ENCODE results near the gene CTDSP1. TPM values are rescaled to one million over a fixed set of nuclear protein-coding genes. Genes with fewer than 3 reads are reported as not detected.

CTDSP1 gene
- total and polyA plus RNA-seq, 4 donors = 38.3 to 76.5 (median 56.6) TPM

DNA sequence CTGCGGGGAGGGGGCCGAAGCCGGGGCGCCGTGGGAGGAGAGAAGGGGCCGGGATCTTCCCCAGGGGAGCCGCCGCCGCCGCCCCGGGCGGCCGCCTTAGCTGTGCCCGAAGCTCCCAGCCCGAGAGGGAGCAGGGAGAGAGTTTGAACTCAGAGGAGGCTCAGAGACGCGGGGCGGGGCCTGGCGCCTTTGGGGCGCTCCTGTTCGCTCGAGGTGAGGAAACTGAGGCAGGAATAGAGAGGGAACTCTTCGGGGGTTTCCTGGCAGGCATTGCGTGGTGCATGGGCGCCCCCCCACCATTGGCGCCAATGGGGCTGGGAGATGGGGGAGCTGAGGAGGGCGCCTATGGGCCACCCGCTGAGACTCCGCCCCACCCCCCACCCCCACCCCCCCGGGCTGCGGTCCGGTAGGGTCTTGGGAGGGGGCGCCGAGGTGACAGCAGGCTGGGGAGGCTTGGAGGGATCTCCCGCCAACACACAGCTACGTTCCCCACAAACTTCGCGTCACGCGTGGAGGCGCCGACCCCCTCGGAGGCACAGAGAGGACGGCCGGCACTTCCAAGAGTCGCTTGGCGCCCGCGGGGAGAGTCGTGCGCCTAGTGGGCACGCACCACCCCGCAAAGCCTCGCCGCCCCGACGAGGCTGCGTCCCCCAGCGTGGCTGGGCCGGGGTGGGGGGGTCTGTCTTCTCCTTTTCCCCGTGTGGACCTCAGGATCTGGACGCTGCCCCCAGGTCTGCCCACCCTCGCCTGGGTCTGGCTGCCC lies 680 bp downstream of the CTDSP1 start:
- Histone ChIP-seq H3K4me1 (ENCODE audit: control insufficient read depth in 4 of 4, insufficient read depth in 4 of 4, low read length in 3 of 4) (peaks cover 20 to 70% (median 61%) of the 10 kb centered on the region in 4 donors), H3K9me3 (ENCODE audit: control insufficient read depth in 4 of 4, low read length in 3 of 4) (no peaks in the 10 kb centered on the region), H3K36me3 (ENCODE audit: control insufficient read depth in 4 of 4, insufficient read depth in 3 of 4, low read depth in 1 of 4, low read length in 3 of 4) (peaks cover 7 to 19% (median 12%) of the 10 kb centered on the region in 4 donors), H3K4me3 (ENCODE audit: low read depth in 1 of 3, low read length in 3 of 3) (peak overlapping the region; percentile 83 to 91 (median 88)), H3K27me3 (ENCODE audit: control insufficient read depth in 4 of 4, insufficient read depth in 4 of 4, low read length in 3 of 4) (no peaks in the 10 kb centered on the region), H3K9ac (ENCODE audit: low read depth in 1 of 2, low read length in 2 of 2) (peak overlapping the region; percentile 67 to 84), H3K27ac (ENCODE audit: low read depth in 1 of 2, low read length in 2 of 2) (peak overlapping the region; percentile 96 to 99)
- peak; percentile 23 for TF ChIP-seq TAF1 (conservative IDR thresholded peaks at IDR 0.05)
- TF ChIP-seq, protein P1, sequence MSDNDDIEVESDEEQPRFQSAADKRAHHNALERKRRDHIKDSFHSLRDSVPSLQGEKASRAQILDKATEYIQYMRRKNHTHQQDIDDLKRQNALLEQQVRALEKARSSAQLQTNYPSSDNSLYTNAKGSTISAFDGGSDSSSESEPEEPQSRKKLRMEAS (IDR thresholded peaks at IDR 0.05) = no peak
- WGBS = under 1% methylated on average over 63 of the region's 63 CpGs
- peak; percentile 74 for DNase-seq (ENCODE audit: low spot score)

DNA sequence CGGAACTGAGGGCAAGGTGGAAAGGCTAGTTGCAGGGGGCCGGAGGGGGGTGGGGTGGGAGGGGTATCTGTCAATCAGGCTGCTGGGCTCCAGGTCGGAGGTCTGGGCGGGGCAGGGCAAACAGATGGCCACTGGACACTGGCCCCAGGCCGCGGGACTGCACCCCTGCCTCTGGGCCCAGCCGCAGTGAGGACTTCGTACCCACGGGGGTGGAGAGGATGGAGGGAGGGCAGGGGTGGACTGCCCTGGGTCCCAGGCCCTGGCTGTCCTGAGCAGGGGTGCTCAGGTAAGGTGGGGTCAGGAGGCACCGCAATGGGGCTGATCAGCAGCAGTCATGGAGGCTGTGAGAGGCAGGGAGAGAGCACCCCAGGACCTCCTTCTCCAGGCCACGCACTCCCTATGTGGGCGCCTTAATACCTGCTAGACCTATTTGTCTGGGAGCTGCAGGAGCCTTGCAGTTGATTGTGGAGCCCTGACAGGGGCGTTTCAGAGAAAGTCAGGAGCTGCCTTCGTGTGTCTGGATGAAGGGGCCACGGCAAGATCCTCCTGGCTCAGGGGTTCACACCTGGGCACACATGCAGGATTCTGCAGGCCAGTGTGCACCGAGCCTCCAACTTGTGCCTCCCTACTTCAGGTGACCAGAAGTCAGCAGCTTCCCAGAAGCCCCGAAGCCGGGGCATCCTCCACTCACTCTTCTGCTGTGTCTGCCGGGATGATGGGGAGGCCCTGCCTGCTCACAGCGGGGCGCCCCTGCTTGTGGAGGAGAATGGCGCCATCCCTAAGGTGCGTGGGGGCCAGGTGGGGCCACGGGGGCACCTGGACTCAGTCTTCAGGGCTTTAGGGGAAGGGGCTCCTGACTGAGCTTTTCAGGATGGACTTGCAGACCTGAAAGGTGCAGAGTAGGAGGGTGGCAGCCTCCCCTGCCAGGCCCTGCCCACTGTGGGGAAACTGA lies 1.5 kb downstream of the CTDSP1 start:
- Histone ChIP-seq H3K27ac (ENCODE audit: low read depth in 1 of 2, low read length in 2 of 2) (peak overlapping the region; percentile 96 to 99), H3K9me3 (ENCODE audit: control insufficient read depth in 4 of 4, low read length in 3 of 4) (no peaks in the 10 kb centered on the region), H3K9ac (ENCODE audit: low read depth in 1 of 2, low read length in 2 of 2) (peak overlapping the region; percentile 16 to 84), H3K4me1 (ENCODE audit: control insufficient read depth in 4 of 4, insufficient read depth in 4 of 4, low read length in 3 of 4) (peaks cover 23 to 72% (median 65%) of the 10 kb centered on the region in 4 donors), H3K27me3 (ENCODE audit: control insufficient read depth in 4 of 4, insufficient read depth in 4 of 4, low read length in 3 of 4) (no peaks in the 10 kb centered on the region), H3K36me3 (ENCODE audit: control insufficient read depth in 4 of 4, insufficient read depth in 3 of 4, low read depth in 1 of 4, low read length in 3 of 4) (peaks cover 7 to 19% (median 12%) of the 10 kb centered on the region in 4 donors), H3K4me3 (ENCODE audit: low read depth in 1 of 3, low read length in 3 of 3) (peak overlapping the region; percentile 83 to 91 (median 88))
- DNase-seq (ENCODE audit: low spot score) = peak; percentile 82
- TF ChIP-seq, protein P1 (IDR thresholded peaks at IDR 0.05) = peak; percentile 70
- TF ChIP-seq RAD21 (IDR thresholded peaks at IDR 0.05) = peak in 1 of 2 donors; percentile 49
- peak; percentile 91 to 92 for TF ChIP-seq RXRA (IDR thresholded peaks at IDR 0.05)
- TF ChIP-seq, protein P2, sequence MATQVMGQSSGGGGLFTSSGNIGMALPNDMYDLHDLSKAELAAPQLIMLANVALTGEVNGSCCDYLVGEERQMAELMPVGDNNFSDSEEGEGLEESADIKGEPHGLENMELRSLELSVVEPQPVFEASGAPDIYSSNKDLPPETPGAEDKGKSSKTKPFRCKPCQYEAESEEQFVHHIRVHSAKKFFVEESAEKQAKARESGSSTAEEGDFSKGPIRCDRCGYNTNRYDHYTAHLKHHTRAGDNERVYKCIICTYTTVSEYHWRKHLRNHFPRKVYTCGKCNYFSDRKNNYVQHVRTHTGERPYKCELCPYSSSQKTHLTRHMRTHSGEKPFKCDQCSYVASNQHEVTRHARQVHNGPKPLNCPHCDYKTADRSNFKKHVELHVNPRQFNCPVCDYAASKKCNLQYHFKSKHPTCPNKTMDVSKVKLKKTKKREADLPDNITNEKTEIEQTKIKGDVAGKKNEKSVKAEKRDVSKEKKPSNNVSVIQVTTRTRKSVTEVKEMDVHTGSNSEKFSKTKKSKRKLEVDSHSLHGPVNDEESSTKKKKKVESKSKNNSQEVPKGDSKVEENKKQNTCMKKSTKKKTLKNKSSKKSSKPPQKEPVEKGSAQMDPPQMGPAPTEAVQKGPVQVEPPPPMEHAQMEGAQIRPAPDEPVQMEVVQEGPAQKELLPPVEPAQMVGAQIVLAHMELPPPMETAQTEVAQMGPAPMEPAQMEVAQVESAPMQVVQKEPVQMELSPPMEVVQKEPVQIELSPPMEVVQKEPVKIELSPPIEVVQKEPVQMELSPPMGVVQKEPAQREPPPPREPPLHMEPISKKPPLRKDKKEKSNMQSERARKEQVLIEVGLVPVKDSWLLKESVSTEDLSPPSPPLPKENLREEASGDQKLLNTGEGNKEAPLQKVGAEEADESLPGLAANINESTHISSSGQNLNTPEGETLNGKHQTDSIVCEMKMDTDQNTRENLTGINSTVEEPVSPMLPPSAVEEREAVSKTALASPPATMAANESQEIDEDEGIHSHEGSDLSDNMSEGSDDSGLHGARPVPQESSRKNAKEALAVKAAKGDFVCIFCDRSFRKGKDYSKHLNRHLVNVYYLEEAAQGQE (IDR thresholded peaks at IDR 0.05) = peak; percentile 81
- peak; percentile 96 for TF ChIP-seq HNF4G (IDR thresholded peaks at IDR 0.05)
- no peak for TF ChIP-seq NR2F2 (IDR thresholded peaks at IDR 0.05)
- TF ChIP-seq, protein P3, sequence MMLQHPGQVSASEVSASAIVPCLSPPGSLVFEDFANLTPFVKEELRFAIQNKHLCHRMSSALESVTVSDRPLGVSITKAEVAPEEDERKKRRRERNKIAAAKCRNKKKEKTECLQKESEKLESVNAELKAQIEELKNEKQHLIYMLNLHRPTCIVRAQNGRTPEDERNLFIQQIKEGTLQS (IDR thresholded peaks at IDR 0.05) = no peak
- peak; percentile 65 for TF ChIP-seq YY1 (IDR thresholded peaks at IDR 0.05)
- no peak for TF ChIP-seq TAF1 (conservative IDR thresholded peaks at IDR 0.05)
- TF ChIP-seq, protein P4, sequence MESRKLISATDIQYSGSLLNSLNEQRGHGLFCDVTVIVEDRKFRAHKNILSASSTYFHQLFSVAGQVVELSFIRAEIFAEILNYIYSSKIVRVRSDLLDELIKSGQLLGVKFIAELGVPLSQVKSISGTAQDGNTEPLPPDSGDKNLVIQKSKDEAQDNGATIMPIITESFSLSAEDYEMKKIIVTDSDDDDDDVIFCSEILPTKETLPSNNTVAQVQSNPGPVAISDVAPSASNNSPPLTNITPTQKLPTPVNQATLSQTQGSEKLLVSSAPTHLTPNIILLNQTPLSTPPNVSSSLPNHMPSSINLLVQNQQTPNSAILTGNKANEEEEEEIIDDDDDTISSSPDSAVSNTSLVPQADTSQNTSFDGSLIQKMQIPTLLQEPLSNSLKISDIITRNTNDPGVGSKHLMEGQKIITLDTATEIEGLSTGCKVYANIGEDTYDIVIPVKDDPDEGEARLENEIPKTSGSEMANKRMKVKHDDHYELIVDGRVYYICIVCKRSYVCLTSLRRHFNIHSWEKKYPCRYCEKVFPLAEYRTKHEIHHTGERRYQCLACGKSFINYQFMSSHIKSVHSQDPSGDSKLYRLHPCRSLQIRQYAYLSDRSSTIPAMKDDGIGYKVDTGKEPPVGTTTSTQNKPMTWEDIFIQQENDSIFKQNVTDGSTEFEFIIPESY (IDR thresholded peaks at IDR 0.05) = peak; percentile 34
- TF ChIP-seq, protein P5, sequence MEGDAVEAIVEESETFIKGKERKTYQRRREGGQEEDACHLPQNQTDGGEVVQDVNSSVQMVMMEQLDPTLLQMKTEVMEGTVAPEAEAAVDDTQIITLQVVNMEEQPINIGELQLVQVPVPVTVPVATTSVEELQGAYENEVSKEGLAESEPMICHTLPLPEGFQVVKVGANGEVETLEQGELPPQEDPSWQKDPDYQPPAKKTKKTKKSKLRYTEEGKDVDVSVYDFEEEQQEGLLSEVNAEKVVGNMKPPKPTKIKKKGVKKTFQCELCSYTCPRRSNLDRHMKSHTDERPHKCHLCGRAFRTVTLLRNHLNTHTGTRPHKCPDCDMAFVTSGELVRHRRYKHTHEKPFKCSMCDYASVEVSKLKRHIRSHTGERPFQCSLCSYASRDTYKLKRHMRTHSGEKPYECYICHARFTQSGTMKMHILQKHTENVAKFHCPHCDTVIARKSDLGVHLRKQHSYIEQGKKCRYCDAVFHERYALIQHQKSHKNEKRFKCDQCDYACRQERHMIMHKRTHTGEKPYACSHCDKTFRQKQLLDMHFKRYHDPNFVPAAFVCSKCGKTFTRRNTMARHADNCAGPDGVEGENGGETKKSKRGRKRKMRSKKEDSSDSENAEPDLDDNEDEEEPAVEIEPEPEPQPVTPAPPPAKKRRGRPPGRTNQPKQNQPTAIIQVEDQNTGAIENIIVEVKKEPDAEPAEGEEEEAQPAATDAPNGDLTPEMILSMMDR (IDR thresholded peaks at IDR 0.05; ENCODE audit: low read depth, low read length, missing input control) = no peak
- peak; percentile 85 for TF ChIP-seq SP1 (IDR thresholded peaks at IDR 0.05)
- TF ChIP-seq FOXA2 (IDR thresholded peaks at IDR 0.05) = no peak
- no peak for TF ChIP-seq JUND (IDR thresholded peaks at IDR 0.05)
- TF ChIP-seq HNF4A (conservative IDR thresholded peaks at IDR 0.05) = peak; percentile 95 to 97
- no peak for TF ChIP-seq FOXA1 (IDR thresholded peaks at IDR 0.05)
- peak in 1 of 2 donors; percentile 22 for TF ChIP-seq GABPA (IDR thresholded peaks at IDR 0.05 in 1 of 2, conservative IDR thresholded peaks at IDR 0.05 in 1 of 2)
- TF ChIP-seq EGR1 (IDR thresholded peaks at IDR 0.05; ENCODE audit: low read depth in 2 of 2) = peak in 1 of 2 donors; percentile 91
- WGBS = 15% methylated on average over 24 of the region's 24 CpGs

All from liver (tissue), 9 donors.